OCI-LY3 (cell line): ENCODE results near the gene TIMM23B.
"Not testable (repeated sequence)": the region's sequence is repeated elsewhere in the genome, so short reads cannot be mapped to it uniquely, and the experiment has no call there.

ENCODE experiments used
- H2AFZ ChIP-seq: fragments of 200-600, 300-600 bp; shearing (Covaris generic); 2 replicates; pipeline ENCODE4 v1.6.0; 2014; ENCODE audit warnings: antibody characterized with exemption, low read depth, low read length
- H3K27ac ChIP-seq: fragments of 200-600, 300-600 bp; sonication (generic); 2 replicates; pipeline ENCODE4 v1.5.1; 2014; ENCODE audit warnings: mild to moderate bottlenecking, low read length, moderate library complexity, mixed read lengths
- H3K27me3 ChIP-seq: fragments of 200-600, 300-600 bp; sonication (generic); 2 replicates; pipeline ENCODE4 v1.6.1; 2014; ENCODE audit warnings: low read depth, low read length, mixed read lengths
- H3K36me3 ChIP-seq: fragments of 200-600, 300-600 bp; sonication (generic); replicated peaks from 2 replicates; pipeline ENCODE3; 2014; ENCODE audit warnings: low read depth, low read length, mixed read lengths
- H3K4me1 ChIP-seq: fragments of 300-600, 200-600 bp; sonication (generic); 2 replicates; pipeline ENCODE4 v1.6.1; 2014; ENCODE audit warnings: low read length, mixed read lengths
- H3K4me2 ChIP-seq: fragments of 200-600, 300-600 bp; sonication (generic); 2 replicates; pipeline ENCODE4 v1.6.1; 2014; ENCODE audit warnings: low read length, mixed read lengths
- H3K4me3 ChIP-seq: fragments of 300-600, 200-600 bp; sonication (generic); 2 replicates; pipeline ENCODE4 v1.5.1; 2014; ENCODE audit warnings: antibody characterized with exemption, mild to moderate bottlenecking, low read length, moderate library complexity
- H3K79me2 ChIP-seq: fragments of 300-600, 200-600 bp; shearing (Covaris generic); 2 replicates; pipeline ENCODE4 v1.6.1; 2014; ENCODE audit warnings: mild to moderate bottlenecking, low read length, mixed read lengths
- H3K9ac ChIP-seq: fragments of 300-600, 200-600 bp; shearing (Covaris generic); 2 replicates; pipeline ENCODE4 v1.6.0; 2014; ENCODE audit warnings: mild to moderate bottlenecking, low read length, moderate library complexity
- H3K9me3 ChIP-seq: fragments of 200-600, 300-600 bp; shearing (Covaris generic); 2 replicates; pipeline ENCODE4 v1.6.1; 2014; ENCODE audit warnings: low read length, mixed read lengths; ENCODE audit not compliant: insufficient read depth
- H4K20me1 ChIP-seq: fragments of 200-600, 300-600 bp; sonication (generic); 2 replicates; pipeline ENCODE4 v1.6.1; 2016; ENCODE audit warnings: low read length, mixed read lengths; ENCODE audit not compliant: insufficient read depth

The TIMM23B gene

GRCh38 chr10:49923572-49923971, 18.3 kb upstream of the TIMM23B start:
- H3K36me3 ChIP-seq, H3K9me3 ChIP-seq, H3K27ac ChIP-seq, H3K9ac ChIP-seq, H2AFZ ChIP-seq, H4K20me1 ChIP-seq, H3K27me3 ChIP-seq, H3K4me3 ChIP-seq, H3K79me2 ChIP-seq, H3K4me1 ChIP-seq, H3K4me2 ChIP-seq: not testable (repeated sequence)

GRCh38 chr10:49931276-49931675, 10.6 kb upstream of the TIMM23B start:
- H3K36me3 ChIP-seq, H3K79me2 ChIP-seq, H3K27ac ChIP-seq, H3K9ac ChIP-seq, H2AFZ ChIP-seq, H3K4me2 ChIP-seq, H3K4me1 ChIP-seq, H3K27me3 ChIP-seq, H4K20me1 ChIP-seq, H3K9me3 ChIP-seq, H3K4me3 ChIP-seq: not testable (repeated sequence)

GRCh38 chr10:49931959-49932728, 9.7 kb upstream of the TIMM23B start:
- H3K36me3 ChIP-seq, H3K4me1 ChIP-seq, H3K4me2 ChIP-seq, H3K4me3 ChIP-seq, H3K27me3 ChIP-seq, H3K79me2 ChIP-seq, H3K9me3 ChIP-seq, H4K20me1 ChIP-seq, H3K27ac ChIP-seq, H2AFZ ChIP-seq, H3K9ac ChIP-seq: not testable (repeated sequence)

- Histone ChIP-seq H3K9ac (peak overlapping the region; percentile 77), H3K4me2 (peak overlapping the region; percentile 77), H3K79me2 (peaks cover 62% of the 10 kb centered on the region), H3K4me3 (peak overlapping the region; percentile 91)
- not testable (repeated sequence) for H3K4me1 ChIP-seq, H3K27me3 ChIP-seq, H3K9me3 ChIP-seq, H2AFZ ChIP-seq, H3K27ac ChIP-seq, H3K36me3 ChIP-seq, H4K20me1 ChIP-seq
These were observed 469 bp downstream of the TIMM23B start for GRCh38 chr10:49942339-49942705.

GRCh38 chr10:49943607-49944006, 1.8 kb downstream of the TIMM23B start:
- not testable (repeated sequence) for H3K27me3 ChIP-seq, H3K36me3 ChIP-seq, H3K4me3 ChIP-seq, H2AFZ ChIP-seq, H3K4me2 ChIP-seq, H3K9ac ChIP-seq, H3K27ac ChIP-seq, H3K9me3 ChIP-seq, H3K4me1 ChIP-seq, H4K20me1 ChIP-seq
- H3K79me2 ChIP-seq = peaks cover 61% of the 10 kb centered on the region

- H3K79me2 ChIP-seq = peaks cover 31% of the 10 kb centered on the region
These were observed 6.3 kb downstream of the TIMM23B start for GRCh38 chr10:49948142-49948541.

GRCh38 chr10:49948737-49949136, 6.9 kb downstream of the TIMM23B start:
- H3K4me1 ChIP-seq, H3K36me3 ChIP-seq, H3K4me3 ChIP-seq, H3K9me3 ChIP-seq, H3K27ac ChIP-seq, H3K9ac ChIP-seq, H4K20me1 ChIP-seq, H3K4me2 ChIP-seq, H3K27me3 ChIP-seq, H2AFZ ChIP-seq: not testable (repeated sequence)
- H3K79me2 ChIP-seq = peaks cover 25% of the 10 kb centered on the region

More at GRCh38 chr10:49948142-49948541, 6.3 kb downstream of the TIMM23B start:
- H3K9ac ChIP-seq, H3K27me3 ChIP-seq, H3K36me3 ChIP-seq, H3K4me1 ChIP-seq, H2AFZ ChIP-seq, H3K4me3 ChIP-seq, H3K9me3 ChIP-seq, H4K20me1 ChIP-seq, H3K4me2 ChIP-seq, H3K27ac ChIP-seq: not testable (repeated sequence)

- H3K4me2 ChIP-seq, H3K36me3 ChIP-seq, H3K27me3 ChIP-seq, H4K20me1 ChIP-seq, H3K9ac ChIP-seq, H2AFZ ChIP-seq, H3K9me3 ChIP-seq, H3K4me1 ChIP-seq, H3K27ac ChIP-seq, H3K4me3 ChIP-seq: not testable (repeated sequence)
- peaks cover 11% of the 10 kb centered on the region for H3K79me2 ChIP-seq
These were observed 10.2 kb downstream of the TIMM23B start for GRCh38 chr10:49952006-49952405.

GRCh38 chr10:49953122-49953521, 11.3 kb downstream of the TIMM23B start:
- not testable (repeated sequence) for H3K4me3 ChIP-seq, H3K4me2 ChIP-seq, H3K9me3 ChIP-seq, H3K4me1 ChIP-seq, H3K27ac ChIP-seq, H3K9ac ChIP-seq, H3K27me3 ChIP-seq, H3K36me3 ChIP-seq, H4K20me1 ChIP-seq, H3K79me2 ChIP-seq, H2AFZ ChIP-seq

GRCh38 chr10:49970331-49970857, 28.5 kb downstream of the TIMM23B start:
- H3K9me3 ChIP-seq = not testable (repeated sequence)

More at GRCh38 chr10:49970331-49970857, 28.5 kb downstream of the TIMM23B start:
- H3K4me1 ChIP-seq, H4K20me1 ChIP-seq, H3K36me3 ChIP-seq, H3K27ac ChIP-seq, H3K4me2 ChIP-seq, H3K4me3 ChIP-seq, H2AFZ ChIP-seq, H3K27me3 ChIP-seq, H3K79me2 ChIP-seq, H3K9ac ChIP-seq: not testable (repeated sequence)
